LNCaP clone FGC (cell line): Measurements from ENCODE around the gene OXSR1.

Source experiments
- DNase-seq: peaks from one replicate; pipeline ENCODE4 v3.0.0-alpha.2; 2011; ENCODE audit warnings: low read depth
- H3K4me3 ChIP-seq: 2 replicates; pipeline ENCODE4 v1.5.1; 2011; ENCODE audit warnings: mild to moderate bottlenecking, low read depth, low read length, control low read depth
- TF ChIP-seq, protein P1 (sequence below): IDR thresholded peaks from 2 replicates; pipeline ENCODE4 v1.5.1; 2012; ENCODE audit warnings: mild to moderate bottlenecking; ENCODE audit not compliant: control insufficient read depth, insufficient read depth; ENCODE audit errors: extremely low read depth

Gene OXSR1

DNA sequence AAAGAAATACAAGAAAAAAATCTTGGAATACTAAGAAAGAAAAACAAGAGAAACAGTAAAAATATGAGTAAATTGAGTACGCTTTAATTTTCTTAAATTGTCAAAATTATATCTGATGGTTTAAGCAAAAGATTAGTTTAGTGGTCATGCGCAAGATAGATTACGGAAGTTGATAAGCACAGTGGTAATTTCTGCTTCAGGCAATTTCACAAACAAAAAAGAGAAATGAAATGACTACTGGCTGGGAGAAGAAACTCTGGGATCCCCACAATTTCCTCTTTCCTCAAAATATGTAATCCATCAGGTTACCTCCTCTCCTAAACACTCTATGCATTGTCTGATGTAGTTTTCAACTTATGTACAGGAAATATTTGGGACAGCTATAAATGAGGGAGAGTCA is 17.9 kb upstream of the OXSR1 start:
- TF ChIP-seq, protein P1, sequence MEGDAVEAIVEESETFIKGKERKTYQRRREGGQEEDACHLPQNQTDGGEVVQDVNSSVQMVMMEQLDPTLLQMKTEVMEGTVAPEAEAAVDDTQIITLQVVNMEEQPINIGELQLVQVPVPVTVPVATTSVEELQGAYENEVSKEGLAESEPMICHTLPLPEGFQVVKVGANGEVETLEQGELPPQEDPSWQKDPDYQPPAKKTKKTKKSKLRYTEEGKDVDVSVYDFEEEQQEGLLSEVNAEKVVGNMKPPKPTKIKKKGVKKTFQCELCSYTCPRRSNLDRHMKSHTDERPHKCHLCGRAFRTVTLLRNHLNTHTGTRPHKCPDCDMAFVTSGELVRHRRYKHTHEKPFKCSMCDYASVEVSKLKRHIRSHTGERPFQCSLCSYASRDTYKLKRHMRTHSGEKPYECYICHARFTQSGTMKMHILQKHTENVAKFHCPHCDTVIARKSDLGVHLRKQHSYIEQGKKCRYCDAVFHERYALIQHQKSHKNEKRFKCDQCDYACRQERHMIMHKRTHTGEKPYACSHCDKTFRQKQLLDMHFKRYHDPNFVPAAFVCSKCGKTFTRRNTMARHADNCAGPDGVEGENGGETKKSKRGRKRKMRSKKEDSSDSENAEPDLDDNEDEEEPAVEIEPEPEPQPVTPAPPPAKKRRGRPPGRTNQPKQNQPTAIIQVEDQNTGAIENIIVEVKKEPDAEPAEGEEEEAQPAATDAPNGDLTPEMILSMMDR: no peak
- DNase-seq: no peak
- no peak overlapping the region for H3K4me3 ChIP-seq

DNA sequence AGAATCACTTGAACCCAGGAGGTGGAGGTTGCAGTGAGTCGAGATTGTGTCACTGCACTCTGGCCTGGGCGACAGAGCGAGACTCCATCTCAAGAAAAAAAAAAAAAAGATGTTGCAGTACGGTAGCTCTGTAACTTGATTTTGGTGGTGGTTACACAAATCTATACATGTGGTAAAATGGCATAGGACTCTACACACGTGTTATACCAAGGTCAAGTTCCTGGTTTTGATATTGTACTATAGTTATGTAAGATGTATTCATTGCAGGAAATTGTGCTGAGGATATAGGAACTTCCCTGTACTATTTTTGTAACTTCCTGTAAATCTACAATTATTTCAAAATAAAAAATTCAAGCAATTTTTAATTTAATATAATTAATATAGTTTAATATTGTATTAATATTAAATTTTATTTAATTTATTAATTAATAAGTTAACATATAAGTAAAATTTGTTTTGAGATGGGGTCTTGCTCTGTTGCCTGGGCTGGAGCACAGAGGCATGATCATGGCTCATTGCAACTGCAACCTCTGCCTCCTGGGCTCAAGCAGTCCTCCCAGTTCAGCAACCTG is 16.9 kb upstream of the OXSR1 start:
- H3K4me3 ChIP-seq: no peak overlapping the region
- TF ChIP-seq, protein P1: no peak
- DNase-seq: no peak

DNA sequence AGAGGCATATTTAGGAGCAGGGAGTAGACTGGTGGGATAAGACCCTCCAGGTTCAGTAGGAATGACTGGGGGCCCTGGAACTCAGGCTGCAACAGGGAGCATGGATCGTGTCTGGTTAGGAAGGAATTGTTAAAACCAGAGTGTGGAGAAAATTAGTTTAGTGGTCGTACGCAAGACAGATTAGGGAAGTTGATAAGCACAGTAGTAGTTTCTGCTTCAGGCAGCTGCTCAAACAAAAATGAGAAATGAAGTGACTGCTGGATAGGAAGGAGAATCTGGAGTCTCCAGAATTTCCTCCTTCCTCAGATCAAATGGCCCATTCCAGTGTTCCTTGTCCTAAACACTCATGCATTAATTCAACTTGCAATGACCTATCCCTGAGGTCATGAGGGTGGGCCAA is 15.6 kb upstream of the OXSR1 start:
- no peak overlapping the region for H3K4me3 ChIP-seq
- no peak for DNase-seq
- TF ChIP-seq, protein P1: no peak

DNA sequence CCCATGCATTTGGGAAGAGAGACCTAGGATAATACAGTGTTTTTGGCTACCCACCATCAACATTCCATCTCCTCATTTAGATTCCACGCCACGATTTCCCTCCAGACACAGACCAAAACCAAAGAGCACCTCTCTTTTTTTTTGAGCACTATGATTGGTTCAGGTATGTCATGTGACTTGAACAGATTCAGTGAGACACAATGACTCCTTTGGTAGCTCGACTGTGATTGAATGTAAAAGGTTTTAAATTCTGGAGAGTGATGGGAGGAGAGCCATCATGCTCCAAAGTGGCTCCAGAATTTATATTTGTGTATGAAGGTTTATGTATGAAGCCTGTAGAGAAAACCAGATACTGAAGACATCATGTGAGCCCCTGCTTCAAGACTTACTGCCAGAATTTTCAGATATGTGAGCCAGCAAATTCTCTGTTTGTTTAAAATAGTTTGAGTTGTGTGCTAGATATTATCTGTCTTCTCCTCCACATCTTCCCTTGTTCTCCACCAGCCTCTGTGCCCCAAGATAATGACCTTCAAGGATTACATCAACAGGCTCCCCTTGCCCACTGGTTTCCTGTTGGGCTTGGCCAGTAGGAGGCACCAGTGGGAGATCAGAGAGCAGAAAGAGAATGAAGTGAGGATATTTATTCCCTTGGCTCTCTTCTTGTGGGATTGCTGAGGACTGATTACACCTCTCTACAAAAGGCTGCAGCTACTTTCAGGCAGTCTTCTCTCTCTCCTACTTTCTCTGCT is 14.4 kb upstream of the OXSR1 start:
- no peak for DNase-seq
- TF ChIP-seq, protein P1: peak; percentile 23
- H3K4me3 ChIP-seq: no peak overlapping the region

DNA sequence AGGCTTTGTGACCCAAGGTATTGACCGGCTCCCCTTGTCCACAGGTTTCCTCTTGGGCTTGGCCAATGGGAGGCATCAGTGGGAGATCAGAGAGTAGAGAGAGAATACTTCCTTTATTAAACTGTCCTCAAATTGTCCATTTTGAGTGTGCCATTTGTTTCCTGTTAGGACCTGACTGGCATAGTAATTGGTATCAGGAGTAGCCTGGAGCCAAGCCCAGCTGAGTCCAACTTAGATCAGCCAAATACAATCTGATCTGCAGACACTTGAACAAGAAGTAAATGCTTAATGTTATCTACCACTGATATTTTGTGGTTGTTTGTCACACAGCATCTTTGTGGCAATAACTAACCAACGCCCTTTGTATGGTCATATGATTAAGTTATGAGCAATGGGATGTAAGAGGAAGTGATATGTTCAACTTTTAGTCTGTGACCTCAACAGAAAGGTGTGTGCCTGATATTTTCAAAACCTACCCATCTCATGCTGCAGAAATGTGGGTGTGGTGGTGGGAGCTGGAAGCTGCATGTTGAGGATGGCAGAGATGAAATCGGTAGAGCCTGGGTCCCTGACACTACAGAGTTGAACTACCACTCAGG is 13.6 kb upstream of the OXSR1 start:
- DNase-seq: no peak

DNA sequence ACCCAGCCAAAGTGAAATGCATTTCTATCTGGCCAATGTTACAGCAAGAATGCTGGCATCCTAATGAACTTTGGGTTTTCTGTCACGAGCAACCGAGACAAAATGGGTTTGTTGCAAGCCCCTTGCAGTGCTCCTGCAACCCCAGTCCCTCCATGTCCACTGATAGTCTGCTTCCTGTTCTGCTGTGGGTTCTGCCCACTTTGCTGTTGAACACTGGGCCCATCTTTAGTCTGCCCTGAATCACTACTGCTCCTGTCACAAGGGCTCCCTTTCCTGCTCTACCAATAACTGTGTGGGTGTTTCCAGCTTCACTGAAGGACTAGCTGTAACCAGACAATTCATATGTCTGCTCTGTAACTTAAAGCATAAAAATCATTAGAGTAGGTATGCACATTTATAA is 12.7 kb upstream of the OXSR1 start:
- TF ChIP-seq, protein P1: no peak
- DNase-seq: no peak
- no peak overlapping the region for H3K4me3 ChIP-seq

More for the DNA sequence above, 13.6 kb upstream of the OXSR1 start:
- H3K4me3 ChIP-seq: no peak overlapping the region
- TF ChIP-seq, protein P1: no peak
